HG03108 (cell line): Measurements from ENCODE around the gene ZYX.

ENCODE experiments used
- ATAC-seq: cut with Tn5 transposase; IDR thresholded peaks from one replicate; pipeline ENCODE4 v1.9.1; 2021; ENCODE audit warnings: moderate library complexity; ENCODE audit not compliant: unreplicated experiment

The ZYX gene

GRCh38 chr7:143362131-143363015 is 18.8 kb upstream of the ZYX start, which contains the start of gene FAM131B:
TSS of gene FAM131B (minus strand) at chr7:143362713. CDS start at chr7:143362603, 110 bp downstream.
- ATAC-seq: no peak

GRCh38 chr7:143363016-143363937 is 17.9 kb upstream of the ZYX start:
- ATAC-seq: no peak

- ATAC-seq: no peak
Observed at GRCh38 chr7:143367972-143368371, 13.2 kb upstream of the ZYX start.

GRCh38 chr7:143368387-143368786 is 12.8 kb upstream of the ZYX start:
- no peak for ATAC-seq

GRCh38 chr7:143369678-143370651 is 11.2 kb upstream of the ZYX start:
- ATAC-seq: no peak

- no peak for ATAC-seq
Observed at GRCh38 chr7:143372070-143372469, 9.1 kb upstream of the ZYX start.

- ATAC-seq: no peak
Observed at GRCh38 chr7:143373255-143373794, 7.8 kb upstream of the ZYX start.

- ATAC-seq: no peak
Observed at GRCh38 chr7:143374561-143374960, 6.6 kb upstream of the ZYX start.

- ATAC-seq: no peak
Observed at GRCh38 chr7:143375298-143376034, 5.7 kb upstream of the ZYX start.

- no peak for ATAC-seq
Observed at GRCh38 chr7:143376396-143376795, 4.7 kb upstream of the ZYX start.

GRCh38 chr7:143379611-143380259 is 1.4 kb upstream of the ZYX start:
- peak; percentile 2 for ATAC-seq

- peak; percentile 42 for ATAC-seq
Observed at GRCh38 chr7:143380260-143380645, 892 bp upstream of the ZYX start.

- ATAC-seq: peak; percentile 4
Observed at GRCh38 chr7:143381427-143382125, 431 bp downstream of the ZYX start.

- ATAC-seq: no peak
Observed at GRCh38 chr7:143382126-143382790, 1.1 kb downstream of the ZYX start.

- ATAC-seq: no peak
Observed at GRCh38 chr7:143382791-143383641, 1.9 kb downstream of the ZYX start.

- no peak for ATAC-seq
Observed at GRCh38 chr7:143383642-143383957, 2.5 kb downstream of the ZYX start.

GRCh38 chr7:143384148-143384547 is 3.0 kb downstream of the ZYX start:
- ATAC-seq: no peak
